ENCODE measurements around the gene SPDYE4. TPM values are rescaled to one million over a fixed set of nuclear protein-coding genes. Genes with fewer than 3 reads are reported as not detected.

The SPDYE4 gene
- total RNA-seq, 1 experiment from 2014 or later: not detected

GRCh38 chr17:8729421-8729820, 28.9 kb downstream of the SPDYE4 start:
- H3K4me3 ChIP-seq (ENCODE audit: low read length): no peak overlapping the region
- H3K27ac ChIP-seq (ENCODE audit: low read length): no peak overlapping the region
- H3K9ac ChIP-seq (ENCODE audit: low read length): no peak overlapping the region
- H3K4me1 ChIP-seq (ENCODE audit: low read length): no peaks in the 10 kb centered on the region
- no peak overlapping the region for H2AFZ ChIP-seq (ENCODE audit: low read length)
- no peaks in the 10 kb centered on the region for H3K36me3 ChIP-seq (ENCODE audit: insufficient read depth, low read length)
- H3K9me2 ChIP-seq (replicated peaks; ENCODE audit: insufficient read depth, low read length): no peaks in the 10 kb centered on the region
- H3K27me3 ChIP-seq (ENCODE audit: low read length): no peaks in the 10 kb centered on the region
- H3K9me3 ChIP-seq (ENCODE audit: low read length): no peaks in the 10 kb centered on the region
- H4K20me1 ChIP-seq (ENCODE audit: insufficient read depth, low read depth, low read length): no peaks in the 10 kb centered on the region
- DNase-seq: no peak
- no peak overlapping the region for H3K4me2 ChIP-seq (ENCODE audit: low read depth, low read length, poor library complexity, severe bottlenecking)
- no peaks in the 10 kb centered on the region for H3K79me2 ChIP-seq (ENCODE audit: low read length)

- H3K27me3 ChIP-seq (ENCODE audit: low read length): no peaks in the 10 kb centered on the region
- no peaks in the 10 kb centered on the region for H3K36me3 ChIP-seq (ENCODE audit: insufficient read depth, low read length)
- H3K9ac ChIP-seq (ENCODE audit: low read length): no peak overlapping the region
- H3K4me3 ChIP-seq (ENCODE audit: low read length): no peak overlapping the region
- H3K4me1 ChIP-seq (ENCODE audit: low read length): no peaks in the 10 kb centered on the region
- H3K9me2 ChIP-seq (replicated peaks; ENCODE audit: insufficient read depth, low read length): no peaks in the 10 kb centered on the region
- DNase-seq: no peak
- H2AFZ ChIP-seq (ENCODE audit: low read length): no peak overlapping the region
- H3K4me2 ChIP-seq (ENCODE audit: low read depth, low read length, poor library complexity, severe bottlenecking): no peak overlapping the region
- H3K9me3 ChIP-seq (ENCODE audit: low read length): no peaks in the 10 kb centered on the region
- no peaks in the 10 kb centered on the region for H4K20me1 ChIP-seq (ENCODE audit: insufficient read depth, low read depth, low read length)
- no peaks in the 10 kb centered on the region for H3K79me2 ChIP-seq (ENCODE audit: low read length)
- no peak overlapping the region for H3K27ac ChIP-seq (ENCODE audit: low read length)
Observed at GRCh38 chr17:8728971-8729370, 29.4 kb downstream of the SPDYE4 start.

- Histone ChIP-seq H3K36me3 (ENCODE audit: insufficient read depth, low read length) (no peaks in the 10 kb centered on the region), H3K9me2 (replicated peaks; ENCODE audit: insufficient read depth, low read length) (no peaks in the 10 kb centered on the region), H3K4me2 (ENCODE audit: low read depth, low read length, poor library complexity, severe bottlenecking) (no peak overlapping the region), H3K9me3 (ENCODE audit: low read length) (no peaks in the 10 kb centered on the region), H4K20me1 (ENCODE audit: insufficient read depth, low read depth, low read length) (no peaks in the 10 kb centered on the region), H3K27ac (ENCODE audit: low read length) (no peak overlapping the region), H3K27me3 (ENCODE audit: low read length) (no peaks in the 10 kb centered on the region), H3K9ac (ENCODE audit: low read length) (no peak overlapping the region), H3K79me2 (ENCODE audit: low read length) (no peaks in the 10 kb centered on the region), H2AFZ (ENCODE audit: low read length) (no peak overlapping the region), H3K4me1 (ENCODE audit: low read length) (no peaks in the 10 kb centered on the region), H3K4me3 (ENCODE audit: low read length) (no peak overlapping the region)
- no peak for DNase-seq
Observed at GRCh38 chr17:8728251-8728938, 30.0 kb downstream of the SPDYE4 start.

- Histone ChIP-seq H3K4me1 (ENCODE audit: low read length) (no peaks in the 10 kb centered on the region), H3K36me3 (ENCODE audit: insufficient read depth, low read length) (no peaks in the 10 kb centered on the region), H2AFZ (ENCODE audit: low read length) (no peak overlapping the region), H4K20me1 (ENCODE audit: insufficient read depth, low read depth, low read length) (no peaks in the 10 kb centered on the region), H3K9me2 (replicated peaks; ENCODE audit: insufficient read depth, low read length) (no peaks in the 10 kb centered on the region), H3K79me2 (ENCODE audit: low read length) (no peaks in the 10 kb centered on the region), H3K27ac (ENCODE audit: low read length) (no peak overlapping the region), H3K27me3 (ENCODE audit: low read length) (no peaks in the 10 kb centered on the region), H3K4me3 (ENCODE audit: low read length) (no peak overlapping the region), H3K9ac (ENCODE audit: low read length) (no peak overlapping the region), H3K4me2 (ENCODE audit: low read depth, low read length, poor library complexity, severe bottlenecking) (no peak overlapping the region), H3K9me3 (ENCODE audit: low read length) (no peaks in the 10 kb centered on the region)
- no peak for DNase-seq
Observed at GRCh38 chr17:8726941-8727555, 31.3 kb downstream of the SPDYE4 start.

- no peak overlapping the region for H3K4me3 ChIP-seq (ENCODE audit: low read length)
- H3K36me3 ChIP-seq (ENCODE audit: insufficient read depth, low read length): no peaks in the 10 kb centered on the region
- H2AFZ ChIP-seq (ENCODE audit: low read length): no peak overlapping the region
- H3K4me1 ChIP-seq (ENCODE audit: low read length): no peaks in the 10 kb centered on the region
- H3K27ac ChIP-seq (ENCODE audit: low read length): no peak overlapping the region
- no peak overlapping the region for H3K4me2 ChIP-seq (ENCODE audit: low read depth, low read length, poor library complexity, severe bottlenecking)
- DNase-seq: no peak
- no peaks in the 10 kb centered on the region for H3K79me2 ChIP-seq (ENCODE audit: low read length)
- no peaks in the 10 kb centered on the region for H3K27me3 ChIP-seq (ENCODE audit: low read length)
- H3K9ac ChIP-seq (ENCODE audit: low read length): no peak overlapping the region
- no peaks in the 10 kb centered on the region for H4K20me1 ChIP-seq (ENCODE audit: insufficient read depth, low read depth, low read length)
- no peaks in the 10 kb centered on the region for H3K9me3 ChIP-seq (ENCODE audit: low read length)
- H3K9me2 ChIP-seq (replicated peaks; ENCODE audit: insufficient read depth, low read length): no peaks in the 10 kb centered on the region
Observed at GRCh38 chr17:8725881-8726876, 32.2 kb downstream of the SPDYE4 start.

- H3K4me2 ChIP-seq (ENCODE audit: low read depth, low read length, poor library complexity, severe bottlenecking): no peak overlapping the region
- no peaks in the 10 kb centered on the region for H3K79me2 ChIP-seq (ENCODE audit: low read length)
- H3K9me3 ChIP-seq (ENCODE audit: low read length): no peaks in the 10 kb centered on the region
- H4K20me1 ChIP-seq (ENCODE audit: insufficient read depth, low read depth, low read length): no peaks in the 10 kb centered on the region
- no peak overlapping the region for H3K4me3 ChIP-seq (ENCODE audit: low read length)
- no peak for DNase-seq
- no peaks in the 10 kb centered on the region for H3K9me2 ChIP-seq (replicated peaks; ENCODE audit: insufficient read depth, low read length)
- H3K36me3 ChIP-seq (ENCODE audit: insufficient read depth, low read length): no peaks in the 10 kb centered on the region
- no peak overlapping the region for H2AFZ ChIP-seq (ENCODE audit: low read length)
- no peaks in the 10 kb centered on the region for H3K4me1 ChIP-seq (ENCODE audit: low read length)
- H3K27me3 ChIP-seq (ENCODE audit: low read length): no peaks in the 10 kb centered on the region
- no peak overlapping the region for H3K27ac ChIP-seq (ENCODE audit: low read length)
- no peak overlapping the region for H3K9ac ChIP-seq (ENCODE audit: low read length)
Observed at GRCh38 chr17:8724451-8724850, 33.9 kb downstream of the SPDYE4 start.

GRCh38 chr17:8720596-8720995, 37.8 kb downstream of the SPDYE4 start:
- Histone ChIP-seq H3K9me3 (ENCODE audit: low read length) (no peaks in the 10 kb centered on the region), H3K27me3 (ENCODE audit: low read length) (no peaks in the 10 kb centered on the region), H3K9me2 (replicated peaks; ENCODE audit: insufficient read depth, low read length) (no peaks in the 10 kb centered on the region), H3K36me3 (ENCODE audit: insufficient read depth, low read length) (no peaks in the 10 kb centered on the region), H3K27ac (ENCODE audit: low read length) (no peak overlapping the region), H2AFZ (ENCODE audit: low read length) (no peak overlapping the region), H4K20me1 (ENCODE audit: insufficient read depth, low read depth, low read length) (no peaks in the 10 kb centered on the region), H3K4me1 (ENCODE audit: low read length) (no peaks in the 10 kb centered on the region), H3K9ac (ENCODE audit: low read length) (no peak overlapping the region), H3K79me2 (ENCODE audit: low read length) (no peaks in the 10 kb centered on the region), H3K4me2 (ENCODE audit: low read depth, low read length, poor library complexity, severe bottlenecking) (no peak overlapping the region), H3K4me3 (ENCODE audit: low read length) (no peak overlapping the region)
- no peak for DNase-seq

All from Karpas-422 (cell line).